Stimulated activated CD8-positive, alpha-beta memory T cell treated with anti-CD3 and anti-CD28 coated beads, Interleukin-15, amount 100 ng/mL, for 1 hour (primary cell): ENCODE results near the gene USP12.

Experiments used
- DNase-seq: peaks from one replicate; pipeline ENCODE4 v3.0.0-alpha.2; 2020; ENCODE audit warnings: low read depth

Gene USP12

GRCh38 chr13:27035892-27036235 is 135.7 kb downstream of the USP12 start:
- DNase-seq = no peak

DNA sequence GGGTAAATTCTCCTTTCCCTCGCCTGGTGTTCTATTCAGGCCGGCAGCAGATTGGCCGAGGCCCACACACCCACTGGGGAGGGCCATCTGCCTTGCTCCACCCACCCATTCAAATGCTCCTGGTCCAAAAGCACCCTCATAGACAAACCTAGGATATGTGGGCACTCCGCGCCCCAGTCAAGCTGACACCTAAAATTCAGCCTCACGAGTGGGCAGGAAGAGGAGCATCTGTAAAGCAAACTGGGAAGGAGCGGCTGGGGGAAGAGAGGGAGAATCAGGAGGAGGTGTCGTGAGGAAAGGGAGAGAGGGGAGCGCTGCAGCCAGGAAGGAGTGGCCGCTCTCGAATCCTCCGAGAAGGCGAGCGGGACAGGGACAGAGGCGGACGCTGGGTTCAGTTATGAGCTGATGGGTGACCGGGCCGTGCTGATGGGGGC is 136.9 kb downstream of the USP12 start:
- no peak for DNase-seq

DNA sequence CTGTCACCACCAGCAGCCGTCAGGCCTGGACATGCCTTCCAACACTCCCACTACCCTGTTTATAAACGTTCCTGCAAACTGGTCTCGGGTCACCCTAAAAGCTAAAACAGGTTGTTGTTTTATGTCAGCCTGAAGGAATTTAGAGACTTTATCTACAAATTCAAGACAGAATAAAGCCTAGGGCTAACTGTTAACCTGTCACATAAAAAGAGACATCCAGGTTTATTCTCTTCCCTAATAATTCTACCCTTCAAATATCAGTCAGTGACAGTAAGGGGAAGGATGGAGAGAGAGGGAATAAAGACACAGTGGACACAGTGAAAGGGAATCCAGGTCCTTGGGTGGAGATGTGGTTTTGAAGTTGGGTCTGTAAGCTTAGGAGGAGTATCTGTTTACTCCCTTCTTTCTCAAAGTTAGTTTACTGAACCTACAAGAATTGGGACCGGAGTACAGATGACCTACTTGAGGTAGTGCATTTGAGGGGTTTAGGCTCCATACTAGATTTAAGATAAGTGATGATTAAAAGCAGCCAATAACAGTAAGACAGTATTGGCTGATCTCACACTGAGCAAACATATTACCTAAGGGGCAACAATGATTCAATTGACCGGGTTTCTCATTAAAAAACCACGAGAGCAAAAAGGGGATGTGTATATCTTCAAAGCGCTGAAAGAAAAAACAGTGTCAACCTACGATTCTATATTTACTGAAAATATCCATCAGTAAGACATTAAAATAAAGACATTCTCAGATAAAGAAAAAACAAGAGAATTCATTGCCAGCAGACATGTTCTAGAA is 142.7 kb downstream of the USP12 start:
- no peak for DNase-seq

- no peak for DNase-seq
Observed at GRCh38 chr13:27027086-27027667, 144.4 kb downstream of the USP12 start.

DNA sequence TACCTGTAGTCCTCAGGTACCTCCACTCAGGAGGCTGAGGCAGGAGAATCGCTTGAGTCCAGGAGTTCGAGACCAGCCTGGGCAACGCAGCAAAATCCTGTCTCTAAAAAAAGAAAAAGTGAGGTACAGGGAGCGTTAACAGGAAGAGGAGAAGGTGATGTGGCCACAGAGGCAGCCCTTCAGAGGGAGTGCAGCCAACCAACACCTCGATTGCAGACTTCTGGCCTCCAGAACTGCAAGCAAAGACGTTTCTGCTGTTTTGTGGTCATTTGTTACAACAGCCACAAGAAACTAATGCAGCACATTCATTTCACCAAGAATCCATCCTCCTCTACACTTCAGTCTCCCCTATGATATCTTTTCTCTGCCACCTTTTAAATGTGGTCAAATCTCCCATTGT is 145.2 kb downstream of the USP12 start:
- DNase-seq = no peak

DNA sequence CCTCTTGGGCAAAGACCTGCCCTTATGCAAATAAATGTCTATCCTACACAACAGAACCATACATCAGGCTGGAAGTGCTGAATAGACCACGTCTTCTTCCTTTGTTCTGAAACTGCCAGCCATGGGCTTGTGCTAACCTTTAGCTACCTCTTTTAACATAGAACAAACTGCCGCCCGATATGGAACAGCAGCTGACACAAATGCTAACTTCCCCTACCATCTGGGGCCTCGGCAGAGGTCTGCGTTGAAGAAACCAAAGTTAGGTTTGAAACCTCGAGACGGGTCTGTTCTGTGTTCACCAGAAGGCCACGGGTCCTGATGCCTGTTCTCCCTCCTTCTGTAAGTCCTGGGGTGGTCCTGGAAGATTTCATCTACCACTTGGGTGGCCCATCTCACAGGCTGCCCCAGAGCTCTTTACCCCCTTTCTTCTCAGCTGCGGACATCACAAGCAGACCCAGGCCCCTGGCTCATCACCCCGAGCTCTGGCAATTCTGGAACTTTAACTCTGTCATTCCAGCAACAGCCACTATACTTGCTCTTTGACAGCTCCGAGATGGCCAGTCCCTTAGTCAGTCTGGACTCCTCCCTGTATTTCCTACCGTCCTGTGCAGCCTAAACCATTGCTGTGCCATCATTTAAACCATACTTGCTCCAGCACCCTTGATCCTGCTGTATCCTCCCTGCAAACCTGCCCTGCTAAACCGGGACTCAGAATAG is 146.7 kb downstream of the USP12 start:
- DNase-seq = no peak

- no peak for DNase-seq
Observed at GRCh38 chr13:27024074-27024461, 147.5 kb downstream of the USP12 start.

DNA sequence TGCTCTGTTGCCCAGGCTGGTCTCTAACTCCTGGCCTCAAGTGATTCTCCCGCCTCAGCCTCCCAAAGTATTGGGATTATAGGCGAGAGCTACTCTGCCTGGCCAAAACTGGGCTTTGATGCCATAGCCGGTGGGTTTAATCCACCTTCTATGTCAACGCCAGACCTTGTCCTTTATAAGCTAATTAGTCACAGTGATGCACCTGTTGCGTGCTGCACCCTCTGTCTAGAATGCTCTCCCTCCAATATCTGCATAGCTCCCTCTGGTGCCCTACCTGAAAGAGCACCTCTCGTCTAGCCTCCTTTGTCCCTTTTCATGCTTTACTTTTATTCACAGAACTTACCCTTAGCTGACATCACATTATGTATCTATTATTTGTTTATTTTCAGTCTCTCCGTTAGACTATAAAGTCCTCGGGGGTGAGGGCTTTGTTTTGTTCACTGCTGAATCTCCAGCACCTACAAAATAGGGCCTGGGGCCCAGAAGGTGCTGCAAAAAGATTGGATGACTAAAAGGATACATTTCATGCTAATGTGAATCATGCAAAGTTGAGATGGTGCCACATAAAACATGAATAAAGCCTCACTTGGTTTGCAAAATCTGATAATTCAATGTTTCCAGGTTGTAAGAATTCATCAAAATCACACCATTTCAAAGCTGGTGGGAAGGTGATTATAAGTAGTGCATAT is 148.1 kb downstream of the USP12 start:
- no peak for DNase-seq

- no peak for DNase-seq
Observed at GRCh38 chr13:27022571-27023311, 148.9 kb downstream of the USP12 start.

- DNase-seq = no peak
Observed at GRCh38 chr13:27020415-27020814, 151.2 kb downstream of the USP12 start.

GRCh38 chr13:27018882-27019281 is 152.7 kb downstream of the USP12 start:
- no peak for DNase-seq

DNA sequence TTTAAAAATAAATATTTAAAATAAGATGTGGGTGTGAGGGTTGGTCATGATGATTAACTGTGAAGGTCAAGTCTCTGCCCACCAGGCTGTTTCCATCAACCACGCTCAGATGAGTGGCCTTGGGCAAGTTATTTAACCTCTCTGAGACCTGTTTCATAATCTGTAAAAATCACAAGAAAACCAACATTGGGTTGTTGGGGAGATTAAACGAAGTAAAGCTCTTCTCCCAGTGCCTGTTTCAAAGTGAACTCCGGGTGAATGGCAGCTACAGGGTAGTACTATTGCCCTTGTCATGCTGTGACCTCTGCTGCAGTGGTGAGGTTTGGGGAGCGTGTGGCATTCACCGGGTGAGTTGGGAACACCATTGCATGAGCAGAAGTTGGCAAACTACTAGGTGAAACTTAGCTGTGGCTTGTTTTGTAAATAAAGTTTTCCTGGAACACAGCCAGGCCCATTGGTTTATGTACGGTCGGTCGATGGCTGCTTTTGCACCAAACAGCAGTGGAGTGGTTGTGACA is 153.2 kb downstream of the USP12 start:
- no peak for DNase-seq

GRCh38 chr13:27016875-27017274 is 154.7 kb downstream of the USP12 start:
- no peak for DNase-seq
